HG02610 (cell line): ENCODE results near the gene SKIC2.
"Not testable (repeated sequence)": the region's sequence is repeated elsewhere in the genome, so short reads cannot be mapped to it uniquely, and the experiment has no call there.

ENCODE experiments used
- ATAC-seq: cut with Tn5 transposase; IDR thresholded peaks from one replicate; pipeline ENCODE4 v1.9.1; 2021; ENCODE audit warnings: mild to moderate bottlenecking, moderate library complexity; ENCODE audit not compliant: unreplicated experiment

The SKIC2 gene

GRCh38 chr6:32003301-32003700 is 44.3 kb downstream of the SKIC2 start:
- ATAC-seq = not testable (repeated sequence)

DNA sequence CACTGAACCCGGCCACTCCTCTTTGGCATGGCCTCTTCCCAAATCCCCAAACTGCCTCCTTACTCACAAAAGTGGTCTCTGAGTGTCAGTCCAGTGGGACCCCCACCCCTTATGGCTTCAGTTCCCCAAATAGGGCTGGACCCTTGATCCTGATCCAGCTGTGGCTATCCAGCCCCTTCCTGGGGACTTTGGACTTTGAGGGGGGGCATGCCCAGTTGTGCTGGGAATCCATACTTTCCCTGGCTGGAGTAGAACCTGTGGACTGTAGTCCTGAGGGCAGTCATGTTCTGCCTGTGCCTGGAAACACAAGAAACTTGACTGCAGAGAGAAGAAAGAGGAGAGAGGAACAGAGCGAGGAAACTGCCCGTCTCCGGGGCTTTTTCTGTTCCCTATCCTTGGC is 45.4 kb downstream of the SKIC2 start:
- not testable (repeated sequence) for ATAC-seq

DNA sequence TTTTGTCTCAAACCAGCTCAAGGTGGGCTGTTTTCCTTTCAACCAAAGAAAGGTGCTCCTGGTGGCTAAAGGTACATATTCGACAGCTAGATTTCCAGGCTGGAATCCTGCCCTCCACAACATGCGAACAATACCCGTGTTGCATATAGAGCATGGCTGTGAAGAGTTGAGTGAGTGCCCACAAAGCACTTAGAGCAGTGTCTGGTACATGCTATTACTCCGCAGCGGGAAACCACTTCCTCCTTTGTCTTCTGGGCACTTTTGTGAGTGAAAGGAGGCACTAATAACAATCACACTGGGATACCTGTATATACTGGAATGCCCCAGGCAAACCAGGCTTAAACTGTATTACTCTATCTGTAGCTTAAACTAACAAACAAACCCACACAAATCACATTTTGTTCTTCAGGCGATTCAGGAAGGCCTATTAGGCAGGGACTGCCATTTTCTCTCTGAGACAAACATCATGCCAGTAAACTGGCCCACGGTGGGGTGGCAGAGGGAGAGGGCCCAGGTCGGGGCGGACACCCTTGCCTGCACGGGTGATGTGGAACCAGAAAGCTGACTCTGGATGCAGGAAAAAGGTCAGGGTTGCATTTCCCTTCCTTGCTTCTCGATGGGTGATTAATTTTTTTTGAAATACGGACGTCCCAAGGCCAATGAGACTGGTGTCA is 46.0 kb downstream of the SKIC2 start:
- ATAC-seq = not testable (repeated sequence)

GRCh38 chr6:32005538-32005880 is 46.5 kb downstream of the SKIC2 start:
- ATAC-seq = not testable (repeated sequence)

- not testable (repeated sequence) for ATAC-seq
These were observed 47.1 kb downstream of the SKIC2 start for GRCh38 chr6:32005991-32006529.

GRCh38 chr6:32007086-32007485 is 48.1 kb downstream of the SKIC2 start:
- not testable (repeated sequence) for ATAC-seq

GRCh38 chr6:32008037-32008436 is 49.1 kb downstream of the SKIC2 start:
- not testable (repeated sequence) for ATAC-seq

- not testable (repeated sequence) for ATAC-seq
These were observed 49.6 kb downstream of the SKIC2 start for GRCh38 chr6:32008616-32009015.

GRCh38 chr6:32009537-32009936 is 50.6 kb downstream of the SKIC2 start:
- ATAC-seq = not testable (repeated sequence)

GRCh38 chr6:32010856-32011530 is 52.0 kb downstream of the SKIC2 start:
- ATAC-seq = not testable (repeated sequence)

DNA sequence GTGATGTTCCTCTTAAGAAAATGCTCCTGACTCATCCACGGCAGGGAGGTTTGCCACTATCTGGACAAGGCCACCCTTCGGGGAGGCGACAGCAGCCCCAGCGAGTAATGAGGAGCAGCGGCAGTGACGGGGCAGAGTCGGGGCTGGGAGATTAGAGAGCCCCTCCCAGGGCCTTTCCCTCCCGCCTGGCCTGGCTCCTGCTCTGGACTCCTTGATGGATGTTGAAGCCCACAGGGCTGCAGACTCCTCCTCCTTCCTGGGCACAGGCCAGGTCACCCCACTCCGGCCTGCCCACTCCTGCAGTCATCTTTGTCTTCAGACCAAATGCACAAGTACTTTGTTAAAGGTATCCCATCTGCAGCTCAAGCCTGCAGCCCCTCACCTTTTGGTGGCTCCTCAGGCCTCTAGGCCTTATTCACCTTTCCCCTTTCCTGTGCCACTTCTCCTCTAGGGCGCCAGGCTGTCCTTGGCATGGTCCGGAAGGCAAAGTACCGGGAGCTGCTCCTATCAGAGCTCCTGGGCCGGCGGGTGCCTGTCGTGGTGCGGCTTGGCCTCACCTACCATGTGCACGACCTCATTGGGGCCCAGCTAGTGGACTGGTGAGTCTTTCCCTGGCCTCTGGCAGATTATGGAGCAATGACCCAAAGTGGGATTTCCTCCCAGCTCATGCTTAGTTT is 54.1 kb downstream of the SKIC2 start:
- ATAC-seq = not testable (repeated sequence)

DNA sequence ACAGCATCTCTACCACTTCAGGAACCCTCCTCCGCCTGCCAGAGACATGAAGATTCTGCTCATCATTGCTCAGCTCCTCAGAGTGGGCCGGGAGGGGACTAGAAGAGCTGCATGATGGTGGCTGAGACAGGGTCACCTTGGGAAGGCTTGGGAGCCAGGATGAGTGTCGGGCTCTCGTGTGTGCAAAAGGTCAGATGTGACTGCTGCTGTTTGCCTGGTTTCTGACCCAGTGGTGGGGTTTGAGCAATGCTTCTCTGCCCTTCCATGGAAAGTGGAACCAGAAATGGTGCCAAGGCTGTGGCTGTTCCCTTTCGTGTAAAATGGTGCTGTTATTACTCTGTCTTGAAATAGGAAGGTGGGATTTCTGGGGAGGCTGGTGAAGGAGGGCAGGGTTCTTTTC is 54.8 kb downstream of the SKIC2 start:
- not testable (repeated sequence) for ATAC-seq

DNA sequence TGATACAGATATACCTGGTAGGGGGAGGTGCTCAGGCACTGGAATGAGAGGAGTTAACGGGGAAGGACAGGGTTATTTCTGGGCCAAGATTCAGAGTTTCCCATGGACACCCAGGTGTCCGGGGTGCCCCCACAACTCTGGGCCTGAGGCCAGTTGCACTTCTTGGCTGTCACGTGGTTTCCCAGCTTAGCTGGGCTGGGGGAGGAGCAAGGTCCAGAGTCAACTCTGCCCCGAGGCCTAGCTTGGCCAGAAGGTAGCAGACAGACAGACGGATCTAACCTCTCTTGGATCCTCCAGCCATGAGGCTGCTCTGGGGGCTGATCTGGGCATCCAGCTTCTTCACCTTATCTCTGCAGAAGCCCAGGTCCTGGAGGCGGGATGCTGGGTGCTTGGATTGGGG is 55.6 kb downstream of the SKIC2 start, which contains the start of gene C4B:
TSS of gene C4B (plus strand) at position 249 of the 400 bp plus-strand sequence. CDS start at position 300, 51 bp downstream.
- ATAC-seq = not testable (repeated sequence)
